HCT116 (cell line): ENCODE results near the gene CCDC69. TPM values are rescaled to one million over a fixed set of nuclear protein-coding genes. Genes with fewer than 3 reads are reported as not detected.

Source experiments
- ATAC-seq: fragments of 200-7000 bp; cut with Tn5 transposase; 2 replicates; pipeline ENCODE4 v1.9.1; 2020; ENCODE audit warnings: mild to moderate bottlenecking, moderate library complexity
- BruUV-seq: library from RNA; stranded (reverse); fragments of 400-500 nt; replicated peaks from 2 replicates; lab custom pipeline; 2021; lab: Mats Ljungman, UMichigan
- CTCF ChIA-PET: fragments of 300-600 bp; sonication (Branson Sonifier 250); formaldehyde crosslinking; loops from one replicate; lab custom pipeline; 2021; ENCODE audit warnings: antibody characterized with exemption; lab: Charles Lee
- POLR2A ChIA-PET: fragments of 300-600, 350-600 bp; sonication (Branson Sonifier 250); formaldehyde crosslinking; loops from one replicate; lab custom pipeline; 2021; ENCODE audit warnings: antibody characterized with exemption; lab: Charles Lee
- RAD21 ChIA-PET, 2 experiments: fragments of 300-600 bp; sonication (Branson Sonifier 250); formaldehyde crosslinking; loops; one replicate each; lab custom pipeline; 2023; ENCODE audit warnings: low total read pairs in 2 of 2; ENCODE audit not compliant: uncharacterized antibody in 2 of 2, unreplicated experiment in 2 of 2, low non-redundant PET in 1 of 2; lab: Charles Lee
- DNase-seq: peaks from one replicate; pipeline ENCODE4 v3.0.0-alpha.2; 2010; ENCODE audit warnings: low read depth, low spot score
- H2AFZ ChIP-seq: fragments of 200-600 bp; shearing (Covaris generic), sonication (generic); 2 replicates; pipeline ENCODE4 v1.6.1; 2017; ENCODE audit warnings: low read depth, mixed run types, mixed read lengths, antibody characterized with exemption, low read length; ENCODE audit not compliant: poor library complexity, severe bottlenecking
- H3K27ac ChIP-seq: 2 replicates; pipeline ENCODE4 v1.5.1; 2012; ENCODE audit warnings: low read depth, low read length
- H3K27me3 ChIP-seq: fragments of 200-600 bp; sonication (generic); 2 replicates; pipeline ENCODE4 v1.6.1; 2016; ENCODE audit warnings: mixed run types, low read length, mixed read lengths; ENCODE audit not compliant: insufficient read depth
- H3K36me3 ChIP-seq, 2 experiments: fragments of 200-500 bp in 1 of 2; fragments of 200-600 bp in 1 of 2; sonication (Bioruptor generic) in 1 of 2; sonication (generic) in 1 of 2; 2 replicates each; pipeline versions ENCODE4 v1.5.1 to v1.6.1; 2014 to 2016; ENCODE audit warnings: low read length in 2 of 2, inconsistent platforms in 1 of 2, mixed read lengths in 1 of 2, mixed run types in 1 of 2; ENCODE audit not compliant: insufficient read depth in 2 of 2, control insufficient read depth in 1 of 2
- H3K4me1 ChIP-seq, 2 experiments: fragments of 200-600 bp in 1 of 2; sonication (generic) in 1 of 2; 2 replicates each; pipeline versions ENCODE4 v1.5.1 to v1.6.1; 2012 to 2017; ENCODE audit warnings: low read length in 2 of 2, inconsistent platforms in 1 of 2, mild to moderate bottlenecking in 1 of 2, mixed read lengths in 1 of 2, mixed run types in 1 of 2, moderate library complexity in 1 of 2; ENCODE audit not compliant: insufficient read depth in 2 of 2, control insufficient read depth in 1 of 2
- H3K4me2 ChIP-seq: fragments of 200-600 bp; sonication (generic); 2 replicates; pipeline ENCODE4 v1.6.1; 2017; ENCODE audit warnings: mixed run types, low read length, mixed read lengths
- H3K4me3 ChIP-seq, 2 experiments: fragments of 200-600 bp in 1 of 2; sonication (generic) in 1 of 2; replicated peaks in 1 of 2; 2 replicates each; pipeline ENCODE4 v1.5.1; 2011 to 2016; ENCODE audit warnings: low read length in 2 of 2, control low read depth in 1 of 2, low read depth in 1 of 2, mild to moderate bottlenecking in 1 of 2, mixed read lengths in 1 of 2, mixed run types in 1 of 2
- H3K79me2 ChIP-seq: fragments of 200-600 bp; sonication (generic); 2 replicates; pipeline ENCODE4 v1.6.1; 2017; ENCODE audit warnings: mild to moderate bottlenecking, mixed run types, low read length, moderate library complexity, mixed read lengths; ENCODE audit not compliant: insufficient read depth
- H3K9ac ChIP-seq: fragments of 200-600 bp; sonication (generic); 2 replicates; pipeline ENCODE4 v1.6.1; 2016; ENCODE audit warnings: low read length, mixed read lengths
- H3K9me2 ChIP-seq: fragments of 200-600 bp; sonication (generic), shearing (Covaris generic); 2 replicates; pipeline ENCODE4 v1.6.1; 2017; ENCODE audit warnings: mixed run types, mild to moderate bottlenecking, moderate library complexity; ENCODE audit not compliant: insufficient read depth
- H3K9me3 ChIP-seq, 2 experiments: fragments of 200-500 bp in 1 of 2; fragments of 200-600 bp in 1 of 2; sonication (Bioruptor generic) in 1 of 2; sonication (generic) in 1 of 2; 2 replicates each; pipeline ENCODE4 v1.6.1; 2014 to 2017; ENCODE audit warnings: low read length in 2 of 2, mixed read lengths in 2 of 2, inconsistent platforms in 1 of 2, low read depth in 1 of 2, mild to moderate bottlenecking in 1 of 2, mixed run types in 1 of 2, moderate library complexity in 1 of 2; ENCODE audit not compliant: control insufficient read depth in 1 of 2, insufficient read depth in 1 of 2
- H4K20me1 ChIP-seq: fragments of 200-600 bp; sonication (generic), shearing (Covaris generic); 2 replicates; pipeline ENCODE4 v1.6.1; 2017; ENCODE audit warnings: mixed run types, mild to moderate bottlenecking, moderate library complexity; ENCODE audit not compliant: insufficient read depth
- CTCF ChIP-seq, 3 experiments: fragments of 200-600 bp in 1 of 3; sonication (generic) in 1 of 3; IDR thresholded peaks in 2 of 3; conservative IDR thresholded peaks in 1 of 3; 2 replicates each; pipeline ENCODE4 v1.5.1; 2012 to 2017; ENCODE audit warnings: low read depth in 2 of 3, low read length in 2 of 3, antibody characterized with exemption in 1 of 3, borderline replicate concordance in 1 of 3, control low read depth in 1 of 3, mild to moderate bottlenecking in 1 of 3, mixed read lengths in 1 of 3, mixed run types in 1 of 3, moderate library complexity in 1 of 3; ENCODE audit not compliant: insufficient read depth in 1 of 3
- EZH2 ChIP-seq: fragments of 200-600 bp; sonication (generic); IDR thresholded peaks from 2 replicates; pipeline ENCODE4 v1.6.1; 2017; ENCODE audit warnings: antibody characterized with exemption, mixed run types
- EZH2phosphoT487 ChIP-seq: fragments of 200-600 bp; IDR thresholded peaks from 2 replicates; pipeline ENCODE4 v1.6.1; 2018; ENCODE audit warnings: antibody characterized with exemption, borderline replicate concordance
- TCF7L2 ChIP-seq: IDR thresholded peaks from 2 replicates; pipeline ENCODE4 v1.7.0; 2011; ENCODE audit warnings: borderline replicate concordance, inconsistent platforms; ENCODE audit not compliant: insufficient read depth, insufficient read length; ENCODE audit errors: extremely low read depth
- ZBTB33 ChIP-seq: IDR thresholded peaks from 2 replicates; pipeline ENCODE4 v1.6.1; 2011; ENCODE audit warnings: mild to moderate bottlenecking, low read length, moderate library complexity; ENCODE audit not compliant: insufficient replicate concordance; ENCODE audit errors: extremely low read depth
- intact Hi-C: fragments of 100-400 bp; cut with micrococcal nuclease; formaldehyde crosslinking; loops from 2 replicates; pipeline ENCODE4 v1.10.0; 2022
- total RNA-seq: library from RNA; stranded (reverse); gene quantifications from one replicate; pipeline ENCODE4 v1.2.1, GENCODE V29; 2021; ENCODE audit not compliant: unreplicated experiment

CCDC69 gene
- total RNA-seq, 1 experiment from 2014 or later: 4.3 TPM

GRCh38 chr5:151195622-151196021, 28.3 kb downstream of the CCDC69 start:
- Histone ChIP-seq H3K9ac (no peak overlapping the region), H3K79me2 (no peaks in the 10 kb centered on the region), H3K9me2 (no peaks in the 10 kb centered on the region)
- BruUV-seq: no TSS peak
- RAD21 ChIA-PET: no interaction called here
- TF ChIP-seq TCF7L2 (no peak), CTCF (IDR thresholded peaks at IDR 0.05 in 2 of 3, conservative IDR thresholded peaks at IDR 0.05 in 1 of 3; ENCODE audit: borderline replicate concordance in 1 of 3, insufficient read depth in 1 of 3, low read depth in 2 of 3, low read length in 2 of 3) (no peak), EZH2 (no peak), EZH2phosphoT487 (no peak), ZBTB33 (no peak)
- TF ChIP-seq, all 23 proteins: peak for 0
- H3K36me3 ChIP-seq: no peaks in the 10 kb centered on the region
- no peaks in the 10 kb centered on the region for H3K9me3 ChIP-seq
- H2AFZ ChIP-seq: no peak overlapping the region
- peaks cover 0 to 8% of the 10 kb centered on the region in 2 experiments; a peak in 1 of 4 replicates for H3K4me1 ChIP-seq
- DNase-seq: no peak
- intact Hi-C loops: no loop called here
- ChIA-PET POLR2A (no interaction called here), CTCF (no interaction called here)
- no peak overlapping the region for H3K4me2 ChIP-seq
- no peaks in the 10 kb centered on the region for H4K20me1 ChIP-seq
- ATAC-seq: no peak
- no peaks in the 10 kb centered on the region for H3K27me3 ChIP-seq
- H3K4me3 ChIP-seq: no peak overlapping the region
- H3K27ac ChIP-seq: no peak overlapping the region
